HG03520 (cell line): Measurements from ENCODE around the gene PRSS53.
"Not testable (repeated sequence)": the region's sequence is repeated elsewhere in the genome, so short reads cannot be mapped to it uniquely, and the experiment has no call there.

Source experiments
- ATAC-seq: cut with Tn5 transposase; IDR thresholded peaks from one replicate; pipeline ENCODE4 v1.9.1; 2021; ENCODE audit warnings: mild to moderate bottlenecking, moderate library complexity; ENCODE audit not compliant: unreplicated experiment

The PRSS53 gene

DNA sequence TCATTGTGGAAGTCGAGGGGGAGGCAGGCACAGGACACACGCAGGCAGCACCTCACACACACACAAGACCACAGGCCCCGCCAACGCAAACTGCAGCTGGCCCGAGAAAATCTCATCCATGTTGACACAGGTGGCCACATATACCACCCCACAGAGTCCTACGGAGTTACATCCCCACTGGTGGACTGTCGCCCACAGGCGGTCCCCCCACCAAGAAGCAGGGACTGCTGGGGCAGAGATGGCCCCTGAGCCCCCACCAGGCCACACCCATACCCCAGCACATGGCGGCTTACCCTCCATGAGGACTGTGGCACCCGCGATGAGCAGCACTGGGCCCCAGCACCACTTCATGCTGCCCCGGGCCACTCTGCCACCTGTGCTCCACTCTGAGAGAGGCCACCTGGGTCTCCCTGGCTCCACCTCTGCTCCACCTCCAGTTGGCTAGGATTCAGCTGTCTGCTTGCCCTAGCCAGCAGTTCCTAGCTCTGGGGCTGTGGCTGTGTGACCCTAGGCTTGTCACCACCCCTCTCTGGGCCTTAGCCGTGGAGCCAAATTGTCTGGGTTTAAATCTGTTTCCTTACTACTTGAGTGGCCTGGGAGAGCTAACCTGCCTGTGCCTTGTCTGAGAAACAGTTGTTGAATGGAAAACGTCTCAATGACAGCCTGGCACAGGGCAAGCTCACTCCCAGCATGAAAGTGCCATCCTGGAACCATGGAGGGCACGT is at the start of gene PRSS53:
Gene PRSS53 (minus strand): TSS at position 485 of the 725 bp plus-strand sequence. CDS start 134 bp downstream, at position 351.
- no peak for ATAC-seq

DNA sequence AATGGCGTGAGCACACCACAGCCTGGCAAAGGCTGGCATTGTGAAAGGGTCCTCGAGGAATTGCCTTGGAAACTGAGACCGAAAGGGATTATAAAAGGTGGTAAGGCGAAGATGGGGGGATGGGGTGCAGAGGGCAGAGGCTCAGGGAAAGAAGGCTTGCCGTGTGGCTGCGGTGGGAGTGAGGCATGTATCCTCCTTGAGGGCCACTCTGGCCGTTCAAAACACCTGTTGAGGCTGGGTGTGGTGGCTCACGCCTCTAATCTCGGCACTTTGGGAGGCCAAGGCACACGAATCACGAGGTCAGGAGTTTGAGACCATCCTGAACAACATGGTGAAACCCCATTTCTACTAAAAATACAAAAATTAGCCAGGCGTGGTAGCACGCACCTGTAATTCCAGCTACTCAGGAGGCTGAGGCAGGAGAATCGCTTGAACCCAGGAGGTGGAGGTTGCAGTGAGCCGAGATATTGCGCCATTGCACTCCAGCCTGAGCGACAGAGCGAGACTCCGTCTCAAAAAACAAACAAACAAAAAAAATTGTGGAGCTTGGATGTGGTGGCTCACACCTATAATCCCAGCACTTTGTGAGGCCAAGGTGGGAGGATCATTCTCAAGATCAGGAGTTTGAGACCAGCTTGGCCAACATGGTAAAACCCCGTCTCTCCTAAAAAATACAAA is 48.2 kb upstream of the PRSS53 start:
- not testable (repeated sequence) for ATAC-seq

DNA sequence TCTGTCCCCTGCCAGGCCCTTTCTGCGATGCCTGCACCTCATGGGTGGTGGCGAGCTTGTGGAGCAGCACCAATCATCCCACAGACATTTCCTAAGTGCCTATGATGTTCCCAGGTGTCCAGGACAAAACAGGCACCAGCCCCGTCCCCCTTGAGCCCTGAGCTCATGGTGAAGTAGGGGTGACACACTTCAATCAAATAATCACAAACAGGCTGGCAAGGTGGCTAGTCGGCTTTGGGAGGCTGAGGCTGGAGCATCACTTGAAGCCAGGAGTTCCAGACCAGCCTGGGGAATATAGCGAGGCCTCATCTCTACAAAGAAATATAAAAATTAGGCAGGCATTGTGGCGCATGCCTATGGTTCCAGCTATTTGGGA is 47.5 kb upstream of the PRSS53 start:
- ATAC-seq = no peak

DNA sequence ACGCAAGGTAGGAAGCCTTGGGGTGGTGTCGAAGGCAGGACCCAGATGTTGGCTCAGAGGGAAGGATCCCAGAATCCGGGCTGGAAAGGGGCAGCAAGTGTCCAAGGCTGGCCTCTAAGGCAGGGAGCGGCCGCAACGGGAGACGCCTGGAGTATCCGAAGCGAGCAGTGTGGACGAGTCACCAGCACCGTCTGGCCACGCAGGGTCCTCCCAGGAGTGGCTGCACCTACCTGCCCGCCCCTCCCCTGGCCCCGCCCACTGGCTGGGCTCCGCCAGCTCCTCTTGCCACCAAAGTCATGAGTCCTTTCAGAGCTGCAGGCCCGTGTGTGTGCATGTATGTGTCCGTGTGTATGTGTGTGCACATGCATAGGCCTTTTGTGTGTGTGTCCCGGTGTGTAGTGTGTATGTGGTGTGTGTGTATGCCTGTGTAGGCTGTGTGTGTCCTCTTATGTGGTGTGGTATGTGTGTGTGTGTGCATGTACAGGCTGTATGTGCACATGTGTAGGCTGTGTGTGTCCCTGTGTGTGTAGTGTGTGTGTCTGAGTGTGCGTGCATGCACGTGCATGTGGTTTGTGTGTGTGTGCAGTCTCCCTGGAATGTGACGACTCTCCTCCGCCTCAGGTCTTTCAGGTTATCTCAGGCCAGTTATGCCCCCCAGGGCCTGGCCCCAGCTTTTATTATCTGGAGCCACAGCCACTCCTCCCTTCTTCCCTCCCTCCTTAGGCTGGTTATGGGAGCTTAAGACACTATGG is 47.0 kb upstream of the PRSS53 start, which contains the start of gene PRSS8:
Gene PRSS8 (minus strand): TSS at position 193 of the 752 bp plus-strand sequence. CDS start 229 bp downstream, outside the sequence.
- ATAC-seq = no peak

DNA sequence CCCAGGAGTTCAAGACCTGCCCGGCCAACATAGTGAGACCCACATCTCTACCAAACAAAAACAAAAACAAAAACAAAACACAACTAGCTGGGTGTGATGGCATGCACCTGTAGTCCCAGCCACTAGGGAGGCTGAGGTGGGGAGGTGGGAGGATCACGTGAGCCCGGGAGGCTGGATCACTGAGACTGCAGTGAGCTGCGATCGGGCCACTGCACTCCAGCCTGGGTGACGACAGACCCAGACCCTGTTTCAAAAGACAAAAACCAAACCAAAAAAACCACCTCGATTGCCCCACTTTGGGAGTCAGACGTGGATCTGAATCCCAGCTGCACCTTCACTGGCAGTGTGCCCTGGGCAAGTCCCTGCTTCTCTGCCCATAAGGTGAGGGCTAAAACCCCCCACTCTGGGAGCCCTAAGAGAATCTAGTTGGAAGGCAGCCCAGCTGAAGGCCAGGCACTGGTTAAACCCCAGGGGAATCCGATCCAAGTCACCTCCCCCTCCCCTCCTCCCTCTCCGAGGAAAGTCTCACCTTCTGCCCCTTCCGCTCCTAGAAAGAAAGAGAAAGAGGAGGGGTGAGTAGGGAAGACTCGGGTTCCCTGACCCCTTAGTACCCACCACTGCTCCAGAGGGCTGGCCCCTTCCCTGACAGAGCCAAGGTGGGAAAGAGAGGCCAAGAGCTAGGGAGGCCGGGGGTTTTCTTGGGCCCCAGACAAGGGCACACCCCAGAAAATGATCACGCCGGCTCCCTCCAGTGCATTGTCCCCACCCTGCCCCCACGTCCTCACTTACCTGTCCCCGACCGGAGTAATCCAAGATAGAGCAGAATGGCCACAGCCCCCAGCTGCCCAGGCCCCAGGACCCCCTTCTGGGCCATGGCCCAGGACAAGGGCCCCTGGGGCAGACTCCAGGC is 46.1 kb upstream of the PRSS53 start:
- no peak for ATAC-seq

DNA sequence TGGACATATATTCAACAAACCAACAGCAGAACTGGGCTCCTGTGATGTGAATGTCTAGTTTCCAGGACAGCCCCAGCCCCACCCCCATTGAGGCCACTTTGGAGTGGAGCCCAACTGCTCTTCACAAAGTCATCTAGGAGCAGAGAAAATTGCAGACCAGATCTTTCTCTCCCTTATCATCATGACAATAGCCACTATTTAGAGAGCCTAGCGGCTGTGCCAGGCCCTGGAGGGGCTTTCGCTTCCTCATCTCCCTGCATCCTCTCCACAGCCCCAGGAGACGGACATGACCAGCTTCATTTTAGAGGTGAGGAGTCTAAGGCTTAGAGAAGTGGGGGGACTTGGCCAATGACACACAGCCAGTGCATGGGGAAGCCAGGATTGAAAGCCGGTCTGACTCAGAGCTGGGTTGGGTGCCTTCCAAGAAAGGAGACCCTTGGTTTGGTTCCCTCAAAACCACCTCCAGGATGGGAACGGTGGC is 45.4 kb upstream of the PRSS53 start:
- ATAC-seq = no peak

DNA sequence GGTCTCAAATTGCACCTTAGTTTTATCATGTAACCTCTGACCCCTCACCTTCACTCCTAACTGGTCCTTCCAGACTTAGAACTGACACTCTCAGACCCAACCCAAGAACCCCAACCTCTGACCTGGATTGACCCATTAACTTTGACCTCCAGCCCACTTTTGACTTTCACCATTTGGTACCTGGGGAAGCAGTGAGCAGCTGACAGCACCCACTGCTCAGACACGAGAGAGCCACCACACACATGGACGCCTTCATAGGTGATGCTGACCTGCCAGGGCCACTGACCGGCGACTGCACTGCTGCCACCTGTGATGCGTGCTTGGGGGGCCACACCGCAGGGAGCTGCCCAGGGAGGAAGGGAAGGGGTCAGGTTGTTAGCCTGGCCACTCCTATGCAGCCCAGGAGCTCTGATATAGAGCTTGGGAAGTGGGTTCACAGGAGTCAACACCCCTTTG is 44.3 kb upstream of the PRSS53 start:
- ATAC-seq = no peak

DNA sequence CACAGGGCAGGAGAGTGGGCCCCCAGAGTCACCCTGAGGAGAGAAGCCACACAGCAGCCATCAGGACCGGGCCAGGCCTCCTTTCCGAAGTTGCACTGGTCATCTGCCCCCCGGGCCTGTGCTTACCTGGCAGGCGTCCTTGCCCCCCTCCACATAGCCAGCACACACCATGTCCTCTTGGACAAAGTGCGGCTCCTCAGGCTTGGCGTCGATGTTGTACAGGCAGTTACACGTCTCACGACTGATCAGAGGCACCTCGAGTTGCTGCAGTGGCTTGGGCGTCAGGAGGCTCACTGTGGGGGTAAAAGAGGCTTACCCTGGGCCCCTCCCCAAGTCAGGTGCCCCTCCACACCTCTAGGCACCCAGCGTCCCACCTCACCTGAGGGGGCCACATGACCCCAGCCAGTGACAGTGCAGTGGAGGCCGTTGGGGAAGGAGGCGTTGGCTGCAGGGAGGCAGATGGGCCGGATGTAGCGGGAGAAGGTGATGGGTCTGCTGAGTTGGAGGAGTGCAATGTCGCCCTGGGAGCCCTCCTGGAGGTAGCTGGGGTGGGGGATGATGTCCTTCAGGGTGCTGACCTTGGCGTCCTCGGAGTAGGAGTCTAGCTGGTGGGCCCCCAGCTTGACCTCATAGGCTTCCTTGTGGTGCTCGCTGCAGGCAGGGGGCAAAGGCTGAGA is 43.7 kb upstream of the PRSS53 start:
- ATAC-seq = no peak

DNA sequence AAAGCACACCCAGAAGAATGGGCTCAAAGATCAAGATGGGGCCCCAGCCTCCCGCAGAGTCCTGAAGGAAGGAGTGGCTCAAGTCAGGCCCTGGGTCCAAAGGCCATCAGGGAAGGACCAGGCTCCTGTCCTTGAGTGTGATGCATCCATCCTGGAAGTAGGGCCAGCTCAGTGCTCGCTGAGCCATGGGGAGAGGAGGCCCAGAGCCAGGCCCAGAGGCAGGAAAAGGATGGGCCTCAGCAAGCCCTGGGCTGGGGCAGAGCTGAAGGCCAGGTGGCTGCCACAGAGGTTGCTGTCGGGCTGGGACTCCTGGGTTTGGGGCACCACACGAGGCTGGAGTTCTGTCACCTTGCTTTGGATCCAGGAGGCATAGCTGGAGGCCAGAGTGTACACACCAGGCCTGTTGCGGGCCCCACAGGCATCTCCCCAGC is 43.1 kb upstream of the PRSS53 start:
- ATAC-seq = no peak

DNA sequence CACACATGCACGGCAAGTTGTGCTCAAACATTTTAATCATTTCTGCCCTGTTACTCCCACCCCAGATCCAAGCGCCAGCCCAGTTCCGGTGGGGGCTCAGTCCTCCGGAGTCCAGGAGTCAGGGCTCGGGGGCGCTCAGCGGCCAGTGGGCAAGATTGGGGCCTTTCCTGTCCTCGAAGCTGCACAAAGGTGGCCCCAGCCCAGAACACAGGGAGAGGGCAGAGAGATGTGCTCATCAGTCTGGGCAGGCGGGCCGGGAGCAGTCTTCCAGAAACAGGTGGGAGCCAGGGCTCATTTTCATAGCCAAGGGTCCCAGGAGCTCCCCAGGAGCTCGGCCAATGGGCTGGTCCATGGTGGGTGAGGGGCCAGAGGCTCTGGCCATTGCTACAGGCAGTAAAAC is 42.7 kb upstream of the PRSS53 start:
- ATAC-seq = no peak

DNA sequence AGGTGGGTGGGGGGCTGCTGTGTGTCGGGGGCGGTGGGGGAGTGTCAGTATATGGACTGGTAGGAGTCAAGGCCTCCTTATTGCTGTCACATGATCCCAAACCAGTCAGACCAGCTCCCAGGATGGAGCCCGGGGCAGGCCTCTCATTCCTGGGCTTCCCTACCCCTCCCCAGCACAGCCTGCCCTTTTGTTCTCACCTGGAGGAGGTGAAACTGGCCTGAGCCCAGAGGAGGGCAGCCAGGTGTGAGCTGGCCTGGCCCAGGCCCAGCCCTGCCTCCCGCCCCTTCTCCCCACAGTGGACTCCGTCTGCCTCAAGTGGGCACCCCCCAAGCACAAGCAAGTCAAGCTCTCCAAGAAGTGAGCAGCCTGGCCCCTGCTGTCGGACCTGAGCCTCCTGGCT is 42.2 kb upstream of the PRSS53 start:
- no peak for ATAC-seq

DNA sequence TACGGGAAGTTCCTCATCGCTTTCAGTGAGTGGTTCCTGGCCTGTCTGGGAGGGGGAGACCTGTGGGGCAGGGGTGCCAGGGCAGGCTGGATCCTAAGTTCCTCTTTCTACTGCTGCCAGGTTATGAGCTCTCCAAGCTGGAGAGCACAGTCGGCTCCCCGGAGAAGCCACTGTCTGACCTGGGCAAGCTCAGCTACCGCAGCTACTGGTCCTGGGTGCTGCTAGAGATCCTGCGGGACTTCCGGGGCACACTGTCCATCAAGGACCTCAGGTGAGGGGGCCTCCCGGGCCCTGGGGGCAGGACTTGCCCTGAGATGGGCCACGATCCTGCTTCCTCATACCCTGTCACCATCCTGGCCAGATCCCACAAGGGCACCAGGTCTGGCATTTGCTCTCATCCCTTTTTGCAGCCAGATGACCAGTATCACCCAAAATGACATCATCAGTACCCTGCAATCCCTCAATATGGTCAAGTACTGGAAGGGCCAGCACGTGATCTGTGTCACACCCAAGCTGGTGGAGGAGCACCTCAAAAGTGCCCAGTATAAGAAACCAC is 41.7 kb upstream of the PRSS53 start:
- ATAC-seq = no peak

DNA sequence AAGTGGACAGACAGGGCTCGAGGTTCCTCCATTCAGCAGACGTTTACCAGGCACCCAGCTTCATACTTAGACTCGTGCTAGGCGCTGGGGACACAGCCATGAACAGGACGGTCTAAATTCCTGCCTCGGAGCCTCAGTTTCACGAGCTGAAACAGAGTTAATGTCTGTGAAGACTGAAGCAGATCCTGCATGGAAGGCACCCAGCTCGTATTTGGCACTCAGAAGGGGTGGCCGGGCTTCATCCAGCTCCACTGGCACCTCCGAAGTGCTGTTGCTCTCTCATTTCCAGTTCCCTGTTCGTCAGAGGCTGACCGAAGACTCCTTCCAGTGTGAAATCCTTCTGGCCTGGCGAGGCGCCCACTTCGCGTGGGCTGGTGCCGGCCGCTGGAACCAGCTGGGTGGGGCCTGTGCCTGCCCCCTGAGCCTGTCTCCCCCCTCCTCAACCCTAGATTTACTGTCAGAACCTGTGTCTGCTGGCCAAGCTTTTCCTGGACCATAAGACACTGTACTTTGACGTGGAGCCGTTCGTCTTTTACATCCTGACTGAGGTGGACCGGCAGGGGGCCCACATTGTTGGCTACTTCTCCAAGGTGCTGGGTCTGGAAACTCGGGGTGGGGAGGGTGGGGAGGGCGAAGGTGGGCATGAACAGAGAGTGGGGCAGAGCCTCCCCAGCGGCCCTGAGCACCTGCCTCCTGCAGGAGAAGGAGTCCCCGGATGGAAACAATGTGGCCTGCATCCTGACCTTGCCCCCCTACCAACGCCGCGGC is 41.0 kb upstream of the PRSS53 start:
- ATAC-seq = no peak

DNA sequence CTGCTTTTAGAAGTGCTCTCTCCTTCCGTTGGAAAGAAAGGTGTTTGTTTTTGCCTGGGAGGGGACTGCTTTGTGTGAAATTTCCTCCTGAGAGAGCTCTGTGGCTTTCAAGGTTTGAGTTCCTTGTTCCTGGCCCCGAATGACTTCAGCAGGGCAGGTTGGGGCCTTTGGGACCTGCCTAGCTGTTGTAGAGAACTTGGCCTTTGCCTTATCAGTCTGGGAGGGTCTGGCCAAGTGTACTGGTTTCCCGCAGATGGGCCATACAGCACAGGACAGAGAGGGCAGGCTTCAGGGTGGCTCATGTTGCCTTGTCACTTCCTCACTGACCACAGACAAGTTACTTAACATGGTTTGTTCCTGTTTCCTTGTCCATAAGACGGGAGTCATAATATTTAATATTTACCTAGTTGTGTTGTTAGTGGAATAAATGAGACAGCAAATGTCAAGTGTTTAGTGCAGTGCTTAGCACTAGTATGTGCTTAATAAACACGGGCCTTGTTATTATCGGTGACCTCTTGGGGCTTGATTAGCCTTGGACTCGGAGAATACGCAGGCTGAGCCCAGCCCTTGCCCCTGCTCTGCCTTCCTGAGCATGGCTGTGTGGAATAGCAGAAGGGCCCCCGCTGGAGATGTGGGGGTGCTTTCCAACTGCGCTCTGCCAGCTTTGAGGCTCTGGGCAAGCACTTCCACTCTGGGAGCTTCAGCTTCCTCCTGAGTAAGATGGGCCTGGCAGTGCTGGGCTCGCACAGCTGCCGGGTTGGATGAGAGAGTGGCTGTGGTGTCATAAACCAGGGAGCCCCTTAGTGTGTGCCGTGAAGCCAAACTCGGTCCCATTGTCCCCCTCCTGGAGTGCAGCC is 40.2 kb upstream of the PRSS53 start:
- no peak for ATAC-seq

DNA sequence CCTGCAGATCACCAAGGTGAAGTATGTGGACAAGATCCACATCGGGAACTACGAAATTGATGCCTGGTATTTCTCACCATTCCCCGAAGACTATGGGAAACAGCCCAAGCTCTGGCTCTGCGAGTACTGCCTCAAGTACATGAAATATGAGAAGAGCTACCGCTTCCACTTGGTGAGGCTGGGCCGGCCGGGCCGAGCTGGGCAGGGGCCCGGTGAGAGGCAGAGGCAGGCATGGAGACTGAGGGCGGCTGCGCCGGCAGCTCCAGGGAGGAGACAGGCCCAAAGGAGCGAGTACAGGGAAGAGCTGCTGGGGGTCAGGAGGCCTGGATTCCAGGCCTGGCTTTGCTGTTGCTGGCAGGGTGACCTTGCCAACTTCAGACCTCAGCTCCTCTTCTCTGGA is 38.4 kb upstream of the PRSS53 start:
- no peak for ATAC-seq

DNA sequence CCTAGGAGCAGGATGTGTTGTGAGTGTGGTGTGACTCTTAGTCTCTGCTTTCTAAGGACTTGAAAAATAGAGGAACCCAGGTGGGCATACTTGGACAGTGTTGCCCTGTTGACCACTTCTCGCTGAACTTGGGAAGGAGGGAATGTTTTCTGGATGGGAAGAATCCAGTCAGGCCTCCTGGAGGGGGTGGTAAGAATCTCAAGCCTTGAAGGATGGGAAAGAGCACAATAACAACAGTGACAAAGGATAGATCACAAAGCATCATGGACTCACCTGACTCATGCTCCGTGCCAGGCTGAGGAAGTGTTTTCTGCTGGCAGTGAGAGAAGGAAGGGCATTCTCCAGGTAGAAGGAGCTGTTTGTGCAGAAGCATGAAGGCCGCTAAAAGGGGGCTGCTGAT is 37.1 kb upstream of the PRSS53 start:
- ATAC-seq = no peak

DNA sequence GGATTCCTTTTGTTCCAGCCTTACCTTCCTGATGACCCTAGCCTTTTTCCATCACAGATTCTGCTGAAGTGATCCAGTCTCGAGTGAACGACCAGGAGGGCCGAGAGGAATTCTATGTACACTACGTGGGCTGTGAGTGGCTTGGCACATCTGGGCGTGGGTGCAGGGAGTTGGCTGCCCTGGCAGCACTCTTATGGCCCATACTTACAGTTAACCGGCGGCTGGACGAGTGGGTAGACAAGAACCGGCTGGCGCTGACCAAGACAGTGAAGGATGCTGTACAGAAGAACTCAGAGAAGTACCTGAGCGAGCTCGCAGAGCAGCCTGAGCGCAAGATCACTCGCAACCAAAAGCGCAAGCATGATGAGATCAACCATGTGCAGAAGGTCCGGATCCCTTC is 31.4 kb upstream of the PRSS53 start:
- ATAC-seq = no peak
